Measurements from ENCODE around the gene PAX3.

The PAX3 gene

DNA sequence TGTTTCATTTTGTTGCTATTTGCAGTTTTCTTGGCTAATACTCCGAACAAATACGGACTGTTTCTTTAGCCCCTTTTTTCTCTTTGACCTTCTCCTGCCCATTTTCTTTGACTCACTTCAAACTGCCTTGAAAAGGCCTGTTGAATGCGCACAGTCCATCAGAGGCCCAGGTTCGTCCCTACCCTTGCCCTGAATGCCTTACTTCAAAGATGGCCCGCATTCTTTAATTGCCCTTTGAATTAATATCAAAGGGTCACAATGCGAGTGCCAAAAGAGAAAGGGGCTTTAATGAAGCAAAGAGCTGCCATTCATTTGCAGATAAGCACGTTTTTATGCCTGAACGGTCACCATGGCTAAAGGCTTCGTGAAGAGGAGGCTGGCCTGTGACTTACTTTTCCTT is 29.7 kb downstream of the PAX3 start:
- DNase-seq (ENCODE audit: low spot score): no peak

DNA sequence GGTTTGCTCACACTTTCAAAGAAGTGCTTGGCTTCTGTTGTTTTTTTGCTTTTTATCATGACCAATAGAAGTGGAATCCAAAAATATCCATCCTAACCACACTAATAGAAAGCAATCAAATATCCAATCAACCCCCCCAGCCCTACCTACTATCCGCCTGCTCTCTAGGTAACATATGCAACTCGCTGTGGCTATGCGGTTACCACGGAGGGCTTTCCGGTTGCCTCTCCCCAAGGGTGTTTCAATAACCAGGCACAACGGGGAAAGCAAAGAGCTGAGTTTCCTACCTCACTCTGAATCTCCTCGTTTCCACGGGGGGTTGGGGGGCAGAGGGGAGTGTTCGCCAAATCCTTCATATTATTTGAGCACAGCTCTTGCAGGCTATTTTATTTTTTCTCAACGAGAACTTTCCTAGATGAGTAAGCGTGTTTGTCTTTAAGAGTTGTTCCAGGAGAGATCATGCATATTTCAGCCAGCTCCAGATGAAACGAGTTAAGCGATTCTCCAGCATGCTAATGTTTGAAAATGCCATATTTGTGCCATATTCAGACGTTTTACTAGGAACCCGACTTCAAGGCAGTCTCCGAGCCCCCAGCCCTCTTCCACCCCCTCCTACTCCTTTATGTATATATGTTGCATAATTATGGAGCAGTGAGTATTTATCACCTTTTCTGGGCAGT is 30.3 kb downstream of the PAX3 start:
- no peak for DNase-seq (ENCODE audit: low spot score)

DNA sequence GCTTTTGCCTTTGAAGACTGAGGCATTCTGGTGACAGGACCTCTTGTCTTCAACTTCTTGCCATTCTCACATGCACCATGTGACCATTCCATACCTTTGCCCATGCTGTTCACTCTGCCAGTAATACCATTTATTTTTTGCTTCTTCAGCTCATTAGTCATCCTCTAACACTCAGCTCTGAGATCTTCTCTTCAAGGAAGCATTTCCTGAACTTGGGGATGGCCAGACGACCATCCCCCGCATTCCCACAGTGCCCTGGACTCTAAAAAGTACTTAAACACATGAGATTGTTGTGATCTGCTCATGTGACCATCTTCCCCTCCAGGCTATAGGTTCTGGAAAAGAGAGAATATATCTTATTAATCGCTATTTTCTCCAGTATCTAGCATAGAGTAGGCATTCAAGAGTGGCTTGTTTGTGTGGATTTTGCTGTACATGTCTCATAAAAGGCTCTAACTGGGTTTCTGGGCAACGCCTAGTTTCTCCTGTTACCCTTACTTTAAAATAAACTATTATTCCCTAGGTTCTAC is 33.9 kb downstream of the PAX3 start:
- no peak for DNase-seq (ENCODE audit: low spot score)

DNA sequence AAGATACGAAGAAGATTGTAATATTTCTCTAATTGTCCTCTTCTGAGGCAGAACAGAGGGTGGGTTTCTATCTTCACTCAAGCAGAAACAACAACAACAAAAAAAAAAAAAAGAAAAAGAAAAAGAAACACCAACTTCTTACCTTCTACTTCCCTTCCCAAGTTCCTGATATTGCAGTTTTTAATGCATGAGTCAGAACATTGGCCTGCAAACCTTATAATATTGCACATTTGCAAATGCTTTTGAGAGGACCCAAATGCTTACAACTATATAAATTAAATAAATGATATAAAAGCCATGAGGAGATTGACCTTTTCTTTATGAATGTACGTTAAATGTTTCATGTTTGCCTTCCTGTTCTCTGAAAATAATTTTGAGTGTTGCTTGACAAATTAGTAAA is 37.3 kb downstream of the PAX3 start:
- no peak for DNase-seq (ENCODE audit: low spot score)

DNA sequence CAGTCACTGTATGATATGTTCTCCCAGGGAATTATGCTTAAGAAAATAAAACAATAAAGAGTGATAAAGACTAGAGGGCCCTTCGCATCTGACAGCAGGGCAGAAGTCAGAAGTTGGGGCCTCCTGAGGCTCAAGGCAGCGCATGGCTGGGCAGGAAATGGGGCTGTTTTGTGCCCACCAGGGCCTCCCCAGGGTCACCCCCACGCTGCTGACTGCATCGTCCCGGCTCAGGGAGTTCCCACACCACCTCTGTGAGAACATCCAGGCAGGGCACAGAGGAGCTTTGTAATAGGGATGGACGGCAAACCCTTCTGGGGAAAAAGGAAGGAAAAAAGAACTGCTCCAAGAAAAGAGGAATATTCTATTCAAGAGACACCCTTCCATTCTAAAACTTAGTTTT is 41.2 kb downstream of the PAX3 start:
- no peak for DNase-seq (ENCODE audit: low spot score)

DNA sequence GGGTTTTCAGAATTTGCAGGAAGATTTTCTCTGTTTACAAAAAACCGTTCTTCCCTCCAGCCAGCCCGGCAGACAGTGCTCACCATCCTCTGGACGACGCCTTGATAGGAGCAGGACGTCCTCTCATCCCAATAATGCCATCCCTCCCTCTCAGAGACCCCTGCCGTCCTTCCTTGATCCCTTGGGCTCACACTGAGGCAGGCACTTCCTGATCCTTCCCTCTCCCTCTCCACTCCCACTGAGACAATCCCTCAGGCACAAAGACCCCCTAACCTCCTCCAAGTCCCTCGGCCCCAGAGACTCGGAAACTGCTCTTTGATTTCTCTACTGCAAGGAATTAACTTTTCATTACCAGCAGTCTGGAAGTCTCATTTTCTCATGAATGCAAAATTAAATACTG is 42.5 kb downstream of the PAX3 start:
- no peak for DNase-seq (ENCODE audit: low spot score)

DNA sequence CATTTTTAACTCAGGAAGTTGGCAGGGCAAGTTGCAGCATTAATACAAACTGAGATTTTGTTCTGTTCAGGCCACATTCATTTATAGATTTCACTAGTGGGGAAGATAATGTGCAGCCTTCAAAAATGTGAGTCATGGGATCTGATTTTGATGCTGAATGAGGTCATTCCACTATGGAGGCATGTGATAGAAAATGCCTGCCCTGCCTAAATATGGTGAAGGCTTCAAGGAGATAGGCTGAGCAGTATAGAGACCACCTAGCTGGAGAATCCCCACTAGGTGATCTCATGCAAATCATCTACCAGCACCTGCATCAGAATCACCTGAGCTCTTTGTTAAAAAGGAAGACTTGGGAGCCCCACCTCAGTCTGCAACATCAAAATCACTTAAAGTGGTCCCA is 43.7 kb downstream of the PAX3 start:
- DNase-seq (ENCODE audit: low spot score): no peak

DNA sequence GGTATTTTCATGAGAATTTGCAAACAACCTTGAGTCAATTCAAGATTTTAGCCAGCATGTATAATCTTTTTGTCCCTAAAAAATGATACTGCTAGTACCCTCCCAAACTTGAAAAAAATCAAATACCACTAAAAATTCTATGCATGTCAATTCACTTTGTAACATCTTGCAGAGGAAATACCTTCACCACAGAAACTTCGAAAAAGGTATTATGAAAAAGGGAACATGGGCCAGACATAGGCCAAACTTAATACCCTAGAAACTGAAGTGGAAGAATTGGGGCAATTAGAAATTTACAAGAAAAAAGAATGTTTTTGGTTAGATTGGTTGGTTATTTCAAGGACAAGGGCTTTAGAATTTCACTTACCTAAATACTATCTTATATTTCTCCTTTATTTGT is 48.5 kb downstream of the PAX3 start:
- no peak for DNase-seq (ENCODE audit: low spot score)

DNA sequence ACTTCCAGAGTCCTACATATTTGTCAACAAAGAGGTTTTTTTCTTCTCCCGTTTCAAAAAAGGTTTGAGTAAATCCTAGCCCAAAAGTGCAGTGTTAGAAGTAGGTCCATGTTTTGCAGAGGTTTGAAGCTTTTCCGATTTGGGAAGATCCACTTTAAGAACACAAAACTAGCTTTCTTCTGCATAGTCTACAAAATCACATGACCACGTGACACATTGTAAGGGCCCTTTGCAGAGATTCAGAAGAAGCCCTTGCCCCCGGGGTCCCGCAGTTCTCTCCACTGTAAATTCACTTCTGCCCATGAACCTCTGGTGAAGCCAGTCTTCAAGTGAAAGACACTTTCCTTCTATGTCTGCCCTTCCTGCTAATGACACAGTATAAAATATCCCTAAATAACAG is 49.4 kb downstream of the PAX3 start:
- DNase-seq (ENCODE audit: low spot score): no peak

DNA sequence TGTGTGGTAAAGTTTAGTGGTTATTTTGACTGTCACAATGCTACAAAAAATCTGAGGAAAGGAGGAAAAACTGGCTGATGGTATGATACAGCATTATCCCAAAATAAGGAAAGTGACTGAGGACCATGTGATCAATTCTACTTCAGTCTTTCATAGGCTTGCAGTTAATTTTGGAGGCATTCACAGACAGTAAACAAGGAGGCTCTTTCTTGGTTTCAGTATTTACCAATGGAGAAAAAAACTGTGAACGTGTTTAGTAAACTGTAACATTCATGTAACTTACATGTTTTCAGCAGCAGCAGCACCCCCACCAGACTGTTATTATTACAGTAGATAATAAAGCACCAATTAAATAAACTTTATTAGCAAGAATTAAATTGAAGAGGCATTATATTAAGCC is 50.0 kb downstream of the PAX3 start:
- no peak for DNase-seq (ENCODE audit: low spot score)

DNA sequence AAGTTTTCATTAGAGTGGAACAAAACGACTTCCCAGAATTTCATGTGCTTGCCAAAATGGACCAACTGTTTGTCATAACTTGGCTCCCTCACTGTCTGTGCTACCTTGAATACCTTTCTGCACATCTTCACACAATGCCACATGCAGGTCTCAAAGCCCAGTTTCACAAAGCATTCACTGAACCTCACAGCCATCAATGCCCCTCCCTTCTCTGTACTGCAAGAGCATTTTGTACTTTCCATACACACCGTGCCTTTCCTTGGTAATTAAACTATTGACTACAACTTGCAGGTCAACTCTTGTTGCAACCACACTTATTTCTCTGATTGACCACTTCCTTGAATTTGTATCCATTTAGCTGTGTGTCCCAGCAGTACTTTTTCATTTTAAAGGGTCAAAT is 50.5 kb downstream of the PAX3 start:
- no peak for DNase-seq (ENCODE audit: low spot score)

DNA sequence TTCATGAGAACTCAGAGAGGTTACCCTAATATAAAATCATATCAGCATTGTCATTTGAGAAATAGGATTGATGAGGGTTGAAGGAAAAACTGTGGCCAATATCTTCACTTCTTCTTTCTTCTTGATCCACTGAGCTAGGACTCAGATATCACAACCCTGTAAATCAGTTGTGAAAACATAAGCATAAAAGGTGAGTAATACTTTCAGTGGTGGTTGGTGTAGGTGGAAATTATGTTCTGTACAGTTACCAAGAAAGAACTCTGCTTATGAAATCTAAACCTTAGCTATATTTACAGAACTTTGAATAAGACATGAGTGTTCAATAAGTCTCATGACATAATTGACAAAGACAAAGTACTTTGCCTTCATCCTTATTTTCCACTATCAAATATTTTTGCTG is 56.3 kb downstream of the PAX3 start:
- no peak for DNase-seq (ENCODE audit: low spot score)

DNA sequence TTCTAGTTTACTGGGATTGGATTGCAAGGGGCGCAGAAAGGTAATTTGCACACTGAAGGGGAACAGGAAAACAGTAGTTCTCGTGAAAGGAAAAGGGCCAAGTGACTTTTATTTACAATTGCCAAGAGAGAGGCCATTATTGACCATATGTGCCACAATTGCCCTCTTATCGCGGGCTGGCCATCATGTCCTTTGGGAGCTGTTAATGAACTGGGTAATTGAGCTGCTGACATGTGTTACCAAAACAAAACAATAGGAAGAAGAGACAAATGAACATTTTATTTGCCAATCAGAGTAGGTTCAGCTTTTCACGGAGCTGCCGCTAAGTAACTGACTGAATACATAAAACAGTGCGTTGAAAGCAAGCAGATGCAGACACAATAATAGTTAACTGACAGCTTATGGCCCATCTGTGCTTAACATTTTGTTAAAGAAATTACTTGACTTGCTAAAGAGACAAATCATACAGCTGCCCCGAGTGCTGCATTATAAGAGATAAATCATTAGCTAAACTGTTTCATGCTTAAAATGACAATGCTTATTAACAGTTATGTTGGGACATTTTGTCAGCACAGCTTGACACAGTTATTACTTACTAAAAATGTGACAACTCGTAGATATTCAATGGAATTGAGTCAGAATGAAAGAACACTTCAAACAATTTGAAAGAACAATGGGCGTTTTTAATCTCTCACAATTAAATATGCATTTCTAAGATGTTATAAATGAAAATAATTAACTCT is 57.5 kb downstream of the PAX3 start:
- no peak for DNase-seq (ENCODE audit: low spot score)

DNA sequence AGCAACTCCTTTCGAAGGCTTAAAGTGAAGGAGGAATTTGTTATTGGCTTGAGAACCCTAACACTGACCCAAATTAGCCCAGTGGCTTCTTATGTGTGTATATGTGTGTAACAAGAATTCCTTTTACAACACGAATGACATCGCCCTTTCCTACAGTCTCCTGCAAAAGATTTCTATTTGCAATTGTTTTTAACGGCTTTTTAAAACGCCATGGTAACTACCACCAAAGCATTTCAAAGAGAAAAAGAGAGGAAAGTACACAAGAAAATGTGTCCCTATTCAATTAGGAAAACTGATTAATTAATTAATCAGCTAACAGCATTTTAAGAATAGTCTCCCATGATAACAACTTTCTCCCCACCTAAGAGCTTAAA is 58.1 kb downstream of the PAX3 start:
- DNase-seq (ENCODE audit: low spot score): no peak

DNA sequence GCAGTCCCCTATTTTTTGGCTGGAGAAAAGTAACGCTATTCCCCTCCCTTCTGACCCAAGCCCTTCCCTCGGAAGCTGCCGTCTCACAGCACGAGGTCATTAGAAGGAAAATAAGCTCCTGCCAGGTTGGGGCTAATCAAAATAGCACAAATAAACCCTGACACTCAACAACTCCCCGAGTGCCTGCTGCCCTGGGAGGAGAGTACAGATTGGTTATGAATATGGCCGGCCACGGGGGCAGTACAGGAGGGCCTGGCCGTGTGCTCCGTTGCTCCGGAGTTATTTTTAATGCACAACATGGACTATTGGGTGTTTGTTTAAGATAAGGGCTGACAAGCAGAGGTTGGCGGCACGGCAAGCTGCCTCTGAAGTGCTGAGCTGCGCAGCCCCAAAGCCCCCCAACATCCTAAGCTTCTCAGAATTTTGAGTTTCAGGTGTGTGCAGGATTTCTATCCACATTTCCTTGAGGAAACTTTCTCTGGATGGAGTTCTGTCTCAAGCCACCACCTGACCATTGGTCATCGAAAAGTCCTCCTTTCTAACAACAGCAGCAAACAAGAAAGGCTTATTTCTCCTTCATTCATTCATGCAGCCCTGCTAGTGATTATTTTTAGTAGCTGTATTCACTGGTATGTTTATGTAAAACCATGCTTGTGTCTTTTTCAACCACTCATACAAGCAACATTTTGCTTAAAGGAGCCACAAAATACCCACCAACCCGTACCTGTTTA is 58.7 kb downstream of the PAX3 start:
- no peak for DNase-seq (ENCODE audit: low spot score)

DNA sequence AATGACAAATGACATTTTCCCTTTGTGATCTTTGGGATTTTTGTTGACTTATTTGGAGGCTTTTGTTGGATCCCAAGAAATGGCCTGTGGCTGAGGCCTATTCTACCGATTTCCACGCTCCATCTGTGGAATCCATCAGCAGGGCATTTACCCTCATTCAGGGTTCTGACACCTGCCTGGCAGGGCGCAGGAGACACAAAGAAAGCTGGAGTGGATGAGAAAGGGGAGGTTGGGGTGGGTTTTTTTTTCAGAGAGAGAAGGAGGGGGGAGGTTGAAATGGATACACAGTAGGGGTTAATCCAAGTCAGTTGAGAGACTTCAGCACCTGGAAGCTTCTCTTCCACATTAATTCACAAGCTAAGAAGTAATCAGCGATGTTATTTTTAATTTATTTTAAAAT is 59.7 kb downstream of the PAX3 start:
- DNase-seq (ENCODE audit: low spot score): no peak

DNA sequence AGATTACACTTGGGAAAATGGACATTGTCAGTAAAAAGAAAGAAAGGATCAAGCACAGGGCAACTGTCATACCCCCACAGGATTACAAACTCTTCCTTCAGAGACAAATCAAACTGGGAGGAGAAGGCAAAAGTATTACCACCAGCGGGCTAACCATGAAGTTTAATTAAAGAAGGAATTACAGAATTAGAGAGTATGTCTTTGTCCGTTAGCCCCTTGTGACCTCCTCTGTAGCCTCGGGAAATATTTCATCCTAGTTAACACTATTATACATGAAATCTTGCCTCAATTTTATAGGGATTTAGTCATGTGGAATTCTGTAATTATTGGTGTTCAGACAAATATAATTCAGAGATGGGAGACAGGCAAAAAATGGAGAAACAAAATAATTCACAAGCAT is 60.7 kb downstream of the PAX3 start:
- DNase-seq (ENCODE audit: low spot score): no peak

DNA sequence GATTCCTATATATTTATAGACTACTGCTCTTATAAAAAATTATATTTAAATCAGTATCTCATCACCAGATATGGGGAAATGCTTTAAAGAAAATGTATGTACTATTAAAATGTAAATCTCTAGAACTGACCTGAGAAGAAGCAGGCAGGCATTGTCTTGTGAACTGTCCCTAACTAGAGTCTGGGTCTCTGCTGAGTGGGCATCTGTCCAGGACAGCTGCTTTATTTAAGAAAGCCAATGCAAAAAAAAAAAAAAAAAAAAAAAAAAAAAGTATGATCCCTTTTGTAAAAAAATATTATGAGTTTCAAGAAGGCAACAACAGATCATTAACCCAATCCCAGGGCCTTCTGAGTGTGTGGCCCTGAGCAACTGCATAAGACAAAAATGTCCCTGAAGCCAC is 66.0 kb downstream of the PAX3 start:
- DNase-seq (ENCODE audit: low spot score): no peak

DNA sequence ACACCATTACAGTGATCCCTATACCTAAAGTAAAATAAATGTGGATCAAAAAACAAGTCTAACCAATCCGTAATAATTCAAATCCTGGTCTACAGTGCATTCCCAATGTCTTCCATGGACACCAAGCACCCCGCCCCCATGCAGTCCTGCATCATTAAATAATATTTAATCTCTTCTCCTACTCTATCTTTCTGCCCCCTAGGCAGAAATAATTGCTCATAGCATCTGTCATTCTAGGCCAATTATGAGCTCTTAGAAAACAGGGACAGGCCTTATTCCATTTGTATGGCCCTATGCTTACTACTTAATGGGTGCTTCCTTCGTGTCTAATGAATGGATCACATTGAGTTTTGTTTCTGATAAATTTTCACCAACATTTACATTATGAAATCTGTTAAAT is 66.4 kb downstream of the PAX3 start:
- no peak for DNase-seq (ENCODE audit: low spot score)

DNA sequence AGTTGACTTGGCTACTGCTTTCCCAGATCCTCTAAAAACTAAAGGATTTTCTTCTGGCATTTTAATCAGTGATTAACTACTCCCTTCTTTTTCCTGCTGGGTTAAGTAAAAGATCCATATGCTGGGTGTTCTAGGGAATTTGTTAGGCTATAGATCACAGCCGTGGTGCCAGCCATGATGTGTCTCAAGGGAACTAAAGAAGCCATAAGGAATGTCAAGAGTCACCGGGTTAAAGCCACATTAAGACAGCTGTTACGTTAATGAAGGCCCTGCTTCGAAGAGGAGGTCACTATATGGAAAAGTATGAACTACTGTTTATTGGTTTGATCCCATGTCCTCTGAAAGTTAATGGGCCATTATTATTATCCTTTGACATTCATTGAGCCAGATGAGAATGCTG is 70.7 kb downstream of the PAX3 start:
- DNase-seq (ENCODE audit: low spot score): no peak

DNA sequence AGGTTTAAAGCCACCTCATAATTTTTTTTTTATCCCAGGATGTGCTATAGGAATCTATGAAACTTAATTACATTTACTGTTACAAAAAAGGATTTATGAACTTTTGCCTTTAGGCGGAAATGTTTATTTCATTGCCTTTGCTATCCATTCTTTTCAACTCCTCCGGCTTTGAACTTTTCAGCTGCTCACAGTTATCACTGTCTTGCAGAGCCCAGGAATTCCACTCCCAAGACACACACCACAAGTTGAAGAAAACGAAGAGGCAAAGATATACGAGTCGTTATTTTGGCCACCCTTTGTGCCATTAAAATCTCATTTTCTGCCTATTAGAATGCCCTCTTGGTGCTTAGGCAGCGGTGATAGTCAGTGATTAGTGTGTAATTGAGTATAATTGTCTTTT is 80.0 kb downstream of the PAX3 start:
- no peak for DNase-seq (ENCODE audit: low spot score)

DNA sequence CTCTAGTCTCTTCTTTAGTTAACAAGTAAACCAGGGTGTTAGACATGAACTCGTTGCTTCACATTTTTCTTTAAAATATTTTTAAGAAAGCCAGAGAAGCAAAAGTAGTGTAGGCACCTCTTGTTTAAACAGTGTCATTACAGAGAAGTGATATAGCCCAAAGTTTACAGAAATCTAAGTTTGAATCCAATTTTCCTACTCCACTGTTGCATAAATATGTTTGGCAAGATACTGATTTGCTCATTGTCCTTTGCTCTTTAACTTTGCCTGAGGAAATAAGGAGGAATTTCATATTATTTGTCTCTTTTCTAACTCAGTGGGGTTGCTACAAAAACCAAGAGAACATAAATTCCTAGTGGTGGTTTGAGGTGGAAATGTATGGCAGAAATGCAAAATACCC is 81.1 kb downstream of the PAX3 start:
- no peak for DNase-seq (ENCODE audit: low spot score)

DNA sequence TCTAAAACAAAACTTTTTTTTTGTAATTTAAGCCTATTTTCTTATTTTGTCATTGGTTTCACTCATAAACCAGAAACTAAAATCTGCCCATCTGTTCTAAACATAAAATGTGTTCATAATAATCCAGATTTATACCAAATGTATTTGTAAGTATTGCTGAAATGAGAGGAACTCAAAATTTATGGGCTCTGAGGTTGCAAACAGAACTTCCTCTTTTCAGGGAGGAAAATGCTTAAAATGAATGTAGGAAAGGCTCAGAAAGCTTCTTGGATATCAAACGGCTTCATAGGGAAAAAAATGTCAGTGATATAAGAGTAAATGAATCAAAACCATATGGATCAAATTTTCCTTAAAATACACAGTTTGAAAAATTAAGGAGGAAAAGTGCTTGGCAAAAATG is 83.9 kb downstream of the PAX3 start:
- DNase-seq (ENCODE audit: low spot score): no peak

Measured in HuH-7.5 (cell line).